ACC112 (cell line): Measurements from ENCODE around the gene TLE4.
"Not testable (repeated sequence)": the region's sequence is repeated elsewhere in the genome, so short reads cannot be mapped to it uniquely, and the experiment has no call there.

Source experiments
- H2AFZ ChIP-seq: fragments of 200-600 bp; sonication (generic); one replicate; pipeline ENCODE4 v1.6.0; 2017; ENCODE audit warnings: antibody characterized with exemption, low read length; ENCODE audit not compliant: unreplicated experiment
- H3K27ac ChIP-seq: fragments of 200-600 bp; sonication (generic); 2 replicates; pipeline ENCODE4 v1.5.1; 2014; ENCODE audit warnings: low read depth, mild to moderate bottlenecking, antibody characterized with exemption, low read length, moderate library complexity
- H3K27me3 ChIP-seq: fragments of 200-600 bp; sonication (generic); 2 replicates; pipeline ENCODE4 v1.6.1; 2014; ENCODE audit warnings: mild to moderate bottlenecking, antibody characterized with exemption, low read length, moderate library complexity, mixed read lengths; ENCODE audit not compliant: insufficient read depth
- H3K36me3 ChIP-seq: fragments of 200-600 bp; sonication (generic); 2 replicates; pipeline ENCODE4 v1.6.1; 2016; ENCODE audit warnings: mild to moderate bottlenecking, antibody characterized with exemption, low read length, moderate library complexity, mixed read lengths; ENCODE audit not compliant: insufficient read depth
- H3K4me1 ChIP-seq: fragments of 200-600 bp; sonication (generic); one replicate; pipeline ENCODE4 v1.6.1; 2016; ENCODE audit warnings: low read length, mixed read lengths; ENCODE audit not compliant: insufficient read depth, unreplicated experiment, control insufficient read depth
- H3K4me3 ChIP-seq: fragments of 200-600 bp; sonication (generic); 2 replicates; pipeline ENCODE4 v1.5.1; 2014; ENCODE audit warnings: mild to moderate bottlenecking, low read depth, low read length
- H3K79me2 ChIP-seq: fragments of 200-600 bp; sonication (generic); one replicate; pipeline ENCODE4 v1.6.0; 2016; ENCODE audit warnings: low read length; ENCODE audit not compliant: control insufficient read depth, unreplicated experiment, insufficient read depth

The TLE4 gene

GRCh38 chr9:79735023-79735779, 163.4 kb downstream of the TLE4 start:
- H3K27me3 ChIP-seq: no peaks in the 10 kb centered on the region
- H3K4me1 ChIP-seq: no peaks in the 10 kb centered on the region
- no peak overlapping the region for H2AFZ ChIP-seq
- H3K4me3 ChIP-seq: no peak overlapping the region
- H3K79me2 ChIP-seq: no peaks in the 10 kb centered on the region
- no peaks in the 10 kb centered on the region for H3K36me3 ChIP-seq
- H3K27ac ChIP-seq: no peak overlapping the region

DNA sequence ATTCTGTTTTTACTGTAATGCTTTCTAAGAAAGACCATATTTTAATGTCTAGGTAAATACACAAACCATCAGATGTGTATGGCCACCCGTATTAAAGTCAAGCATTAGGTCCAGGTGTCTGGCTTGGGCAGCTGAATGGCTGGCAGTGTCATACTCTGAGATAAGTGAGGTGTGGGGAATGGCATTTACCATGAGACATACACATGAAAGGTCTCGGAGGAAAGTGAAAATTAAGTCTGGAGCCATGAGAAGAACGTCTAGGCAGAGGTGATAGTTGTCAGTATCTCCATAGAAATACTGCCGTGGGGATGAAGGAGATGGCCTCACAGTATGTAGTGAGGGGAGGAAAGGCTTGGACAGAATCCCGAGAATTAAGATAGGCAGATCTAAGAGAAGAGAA, 164.3 kb downstream of the TLE4 start:
- no peaks in the 10 kb centered on the region for H3K4me1 ChIP-seq
- H3K4me3 ChIP-seq: no peak overlapping the region
- no peaks in the 10 kb centered on the region for H3K79me2 ChIP-seq
- no peaks in the 10 kb centered on the region for H3K27me3 ChIP-seq
- H3K27ac ChIP-seq: no peak overlapping the region
- no peaks in the 10 kb centered on the region for H3K36me3 ChIP-seq
- H2AFZ ChIP-seq: no peak overlapping the region

- no peak overlapping the region for H2AFZ ChIP-seq
- H3K27me3 ChIP-seq: no peaks in the 10 kb centered on the region
- H3K27ac ChIP-seq: no peak overlapping the region
- no peak overlapping the region for H3K4me3 ChIP-seq
- H3K79me2 ChIP-seq: no peaks in the 10 kb centered on the region
- H3K36me3 ChIP-seq: no peaks in the 10 kb centered on the region
- H3K4me1 ChIP-seq: no peaks in the 10 kb centered on the region
These were observed 169.6 kb downstream of the TLE4 start for GRCh38 chr9:79741381-79741780.

GRCh38 chr9:79742110-79742721, 170.5 kb downstream of the TLE4 start:
- H3K27me3 ChIP-seq: no peaks in the 10 kb centered on the region
- no peaks in the 10 kb centered on the region for H3K4me1 ChIP-seq
- no peak overlapping the region for H3K27ac ChIP-seq
- H3K4me3 ChIP-seq: no peak overlapping the region
- no peaks in the 10 kb centered on the region for H3K36me3 ChIP-seq
- H2AFZ ChIP-seq: no peak overlapping the region
- no peaks in the 10 kb centered on the region for H3K79me2 ChIP-seq

DNA sequence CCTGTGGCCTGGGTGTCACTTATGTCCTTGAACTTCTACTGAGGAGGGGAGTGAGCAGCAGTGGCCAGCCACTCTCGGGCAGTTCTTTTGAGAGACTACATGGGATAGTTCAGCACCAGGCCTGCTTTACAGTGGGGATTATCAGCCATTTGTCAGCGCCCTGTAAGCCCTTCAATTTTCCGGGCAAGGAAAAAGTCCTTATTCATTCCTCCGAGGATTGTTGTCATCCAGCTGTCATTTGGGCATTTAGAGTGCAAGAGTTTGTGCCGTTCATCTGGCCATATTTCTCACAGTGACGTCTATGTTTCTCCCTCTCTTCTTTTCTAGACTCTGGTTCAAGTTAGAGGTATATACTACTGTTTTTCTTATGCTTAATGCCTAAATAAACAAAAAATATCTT, 172.8 kb downstream of the TLE4 start:
- H3K4me3 ChIP-seq: no peak overlapping the region
- H3K27me3 ChIP-seq: peaks cover 9% of the 10 kb centered on the region; the same call in 1 of the 2 replicates
- no peak overlapping the region for H2AFZ ChIP-seq
- H3K79me2 ChIP-seq: no peaks in the 10 kb centered on the region
- no peaks in the 10 kb centered on the region for H3K36me3 ChIP-seq
- H3K4me1 ChIP-seq: no peaks in the 10 kb centered on the region
- H3K27ac ChIP-seq: no peak overlapping the region

- Histone ChIP-seq H3K27me3 (peaks cover 9% of the 10 kb centered on the region; the same call in 1 of the 2 replicates), H3K4me1 (no peaks in the 10 kb centered on the region), H3K36me3 (no peaks in the 10 kb centered on the region), H3K4me3 (no peak overlapping the region), H3K79me2 (no peaks in the 10 kb centered on the region), H2AFZ (no peak overlapping the region), H3K27ac (no peak overlapping the region)
These were observed 174.1 kb downstream of the TLE4 start for GRCh38 chr9:79745752-79746336.

DNA sequence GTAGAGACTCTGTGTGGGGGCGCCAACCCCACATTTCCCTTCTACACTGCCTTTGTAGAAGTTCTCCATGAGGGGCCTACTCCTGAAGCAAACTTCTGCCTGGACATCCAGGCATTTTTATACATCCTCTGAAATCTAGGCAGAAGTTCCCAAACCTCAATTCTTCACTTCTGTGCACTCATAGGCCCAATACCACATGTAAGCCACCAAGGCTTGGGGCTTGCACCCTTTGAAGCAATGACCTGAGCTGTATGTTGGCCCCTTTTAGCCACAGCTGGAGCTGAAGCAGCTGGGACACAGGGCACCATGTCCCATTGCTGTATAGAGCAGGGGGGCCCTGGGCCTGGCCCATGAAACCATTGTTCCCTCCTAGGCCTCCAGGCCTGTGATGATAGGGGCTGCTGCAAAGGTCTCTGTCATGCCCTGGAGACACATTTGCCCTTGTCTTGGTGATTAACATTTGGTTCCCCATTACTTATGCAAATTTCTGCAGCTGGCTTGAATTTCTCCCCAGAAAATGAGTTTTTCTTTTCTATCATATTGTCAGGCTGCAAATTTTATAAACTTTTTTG, 180.2 kb downstream of the TLE4 start:
- H3K79me2 ChIP-seq, H3K27ac ChIP-seq, H3K27me3 ChIP-seq, H2AFZ ChIP-seq, H3K4me3 ChIP-seq, H3K36me3 ChIP-seq, H3K4me1 ChIP-seq: not testable (repeated sequence)

GRCh38 chr9:79756414-79756813, 184.6 kb downstream of the TLE4 start:
- H3K27ac ChIP-seq: no peak overlapping the region
- no peaks in the 10 kb centered on the region for H3K4me1 ChIP-seq
- no peak overlapping the region for H3K4me3 ChIP-seq
- H3K79me2 ChIP-seq: no peaks in the 10 kb centered on the region
- no peaks in the 10 kb centered on the region for H3K27me3 ChIP-seq
- H2AFZ ChIP-seq: no peak overlapping the region
- no peaks in the 10 kb centered on the region for H3K36me3 ChIP-seq

- no peaks in the 10 kb centered on the region for H3K4me1 ChIP-seq
- H3K79me2 ChIP-seq: no peaks in the 10 kb centered on the region
- H3K36me3 ChIP-seq: no peaks in the 10 kb centered on the region
- no peak overlapping the region for H3K27ac ChIP-seq
- H2AFZ ChIP-seq: no peak overlapping the region
- H3K27me3 ChIP-seq: no peaks in the 10 kb centered on the region
- H3K4me3 ChIP-seq: no peak overlapping the region
These were observed 185.3 kb downstream of the TLE4 start for GRCh38 chr9:79757074-79757473.

DNA sequence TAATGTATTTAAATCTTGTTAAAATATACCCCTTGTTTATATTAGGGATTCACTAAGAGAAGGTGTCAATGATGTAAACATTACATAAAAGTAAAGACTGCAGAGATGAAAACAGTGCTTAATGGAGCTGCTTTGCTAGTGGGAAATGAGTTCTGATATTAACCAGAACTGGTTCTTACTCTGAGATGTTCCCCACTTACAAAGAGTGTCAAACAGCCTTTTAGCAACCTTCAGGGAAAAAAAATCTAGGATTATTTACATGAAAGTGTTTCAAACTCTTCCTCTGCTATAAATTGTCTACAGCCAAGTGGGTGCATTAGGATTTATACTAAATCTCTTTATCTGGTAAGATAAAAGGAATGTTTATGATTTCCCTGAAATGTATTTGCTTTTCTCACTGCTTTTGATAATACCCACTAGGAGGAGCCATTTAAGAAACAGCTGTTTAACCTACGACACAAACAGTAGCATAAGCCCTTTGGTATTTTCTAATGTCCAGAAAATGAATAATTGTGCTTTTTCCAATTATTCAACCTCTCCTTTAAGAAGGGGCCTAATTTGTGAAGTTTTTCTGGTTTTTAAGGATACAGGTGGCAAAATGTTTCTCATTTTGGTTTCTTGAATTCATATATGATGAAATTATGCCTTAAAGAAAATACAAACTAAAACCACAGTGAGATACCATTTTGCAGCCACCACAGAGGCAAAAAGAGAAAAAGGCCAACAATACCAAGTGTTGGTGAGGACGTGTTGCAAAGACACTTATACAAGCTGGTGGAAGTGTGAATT, 186.3 kb downstream of the TLE4 start:
- Histone ChIP-seq H3K4me3 (no peak overlapping the region), H2AFZ (no peak overlapping the region), H3K79me2 (no peaks in the 10 kb centered on the region), H3K4me1 (no peaks in the 10 kb centered on the region), H3K36me3 (no peaks in the 10 kb centered on the region), H3K27ac (no peak overlapping the region), H3K27me3 (no peaks in the 10 kb centered on the region)
